NOMO-1 treated with DMSO at 0.1 percent for 48 hours (cell line): ENCODE measurements around the gene RFC1.
"Not testable (repeated sequence)": the region's sequence is repeated elsewhere in the genome, so short reads cannot be mapped to it uniquely, and the experiment has no call there.

Source experiments
- DNase-seq: peaks from one replicate; lab custom pipeline; 2025; ENCODE audit not compliant: unreplicated experiment; lab: John Stamatoyannopoulos, UW

The RFC1 gene, protein sequence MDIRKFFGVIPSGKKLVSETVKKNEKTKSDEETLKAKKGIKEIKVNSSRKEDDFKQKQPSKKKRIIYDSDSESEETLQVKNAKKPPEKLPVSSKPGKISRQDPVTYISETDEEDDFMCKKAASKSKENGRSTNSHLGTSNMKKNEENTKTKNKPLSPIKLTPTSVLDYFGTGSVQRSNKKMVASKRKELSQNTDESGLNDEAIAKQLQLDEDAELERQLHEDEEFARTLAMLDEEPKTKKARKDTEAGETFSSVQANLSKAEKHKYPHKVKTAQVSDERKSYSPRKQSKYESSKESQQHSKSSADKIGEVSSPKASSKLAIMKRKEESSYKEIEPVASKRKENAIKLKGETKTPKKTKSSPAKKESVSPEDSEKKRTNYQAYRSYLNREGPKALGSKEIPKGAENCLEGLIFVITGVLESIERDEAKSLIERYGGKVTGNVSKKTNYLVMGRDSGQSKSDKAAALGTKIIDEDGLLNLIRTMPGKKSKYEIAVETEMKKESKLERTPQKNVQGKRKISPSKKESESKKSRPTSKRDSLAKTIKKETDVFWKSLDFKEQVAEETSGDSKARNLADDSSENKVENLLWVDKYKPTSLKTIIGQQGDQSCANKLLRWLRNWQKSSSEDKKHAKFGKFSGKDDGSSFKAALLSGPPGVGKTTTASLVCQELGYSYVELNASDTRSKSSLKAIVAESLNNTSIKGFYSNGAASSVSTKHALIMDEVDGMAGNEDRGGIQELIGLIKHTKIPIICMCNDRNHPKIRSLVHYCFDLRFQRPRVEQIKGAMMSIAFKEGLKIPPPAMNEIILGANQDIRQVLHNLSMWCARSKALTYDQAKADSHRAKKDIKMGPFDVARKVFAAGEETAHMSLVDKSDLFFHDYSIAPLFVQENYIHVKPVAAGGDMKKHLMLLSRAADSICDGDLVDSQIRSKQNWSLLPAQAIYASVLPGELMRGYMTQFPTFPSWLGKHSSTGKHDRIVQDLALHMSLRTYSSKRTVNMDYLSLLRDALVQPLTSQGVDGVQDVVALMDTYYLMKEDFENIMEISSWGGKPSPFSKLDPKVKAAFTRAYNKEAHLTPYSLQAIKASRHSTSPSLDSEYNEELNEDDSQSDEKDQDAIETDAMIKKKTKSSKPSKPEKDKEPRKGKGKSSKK

DNA sequence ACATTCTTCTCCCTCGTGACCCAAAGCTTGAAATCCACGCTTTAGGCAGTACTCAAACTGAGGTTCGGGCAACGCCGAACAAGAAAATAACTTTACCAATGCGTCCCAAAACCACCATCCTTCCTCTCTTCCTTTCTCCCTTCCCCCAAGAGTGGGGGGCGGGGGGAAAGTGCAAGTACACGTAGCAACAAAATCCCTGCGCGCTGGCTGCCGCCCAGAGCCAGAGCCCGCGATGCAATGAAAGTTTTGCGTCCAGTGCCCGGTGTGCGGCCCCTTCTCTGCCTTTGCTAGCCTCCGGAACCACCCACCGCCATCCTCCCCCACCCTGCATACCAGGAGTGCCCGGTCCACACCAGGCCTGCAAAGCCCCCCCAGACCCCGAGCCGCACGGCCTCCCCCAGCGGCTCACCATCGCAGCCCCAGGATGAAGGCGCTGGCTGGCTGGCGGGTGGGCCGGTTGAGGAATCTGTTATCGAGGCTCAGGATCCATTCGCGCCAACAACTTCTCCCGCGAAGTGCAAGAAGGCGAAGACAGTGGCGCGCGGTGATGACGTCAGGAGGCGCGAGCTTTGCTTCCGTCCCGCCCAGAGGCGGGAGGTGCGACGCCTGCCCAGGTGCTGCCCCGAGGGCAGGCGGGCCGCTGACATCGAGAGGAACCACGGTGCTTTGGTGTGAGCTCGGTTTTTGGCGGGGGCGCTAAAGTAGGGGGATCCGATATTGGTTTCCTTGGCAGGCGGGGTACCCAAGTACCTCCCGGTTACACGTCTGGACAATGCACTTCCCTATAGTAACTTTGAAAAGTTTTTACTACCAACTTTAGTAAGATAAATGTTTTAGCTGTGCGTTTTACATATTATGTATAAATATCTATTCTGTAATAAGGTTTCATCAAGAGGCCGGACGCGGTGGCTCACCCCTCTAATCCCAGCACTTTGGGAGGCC is at the start of gene RFC1:
Gene RFC1, minus strand, starts transcription at position 533 of the 942 bp plus-strand sequence. Its CDS starts 121 bp downstream, at position 412.
- DNase-seq: peak; percentile 83

DNA sequence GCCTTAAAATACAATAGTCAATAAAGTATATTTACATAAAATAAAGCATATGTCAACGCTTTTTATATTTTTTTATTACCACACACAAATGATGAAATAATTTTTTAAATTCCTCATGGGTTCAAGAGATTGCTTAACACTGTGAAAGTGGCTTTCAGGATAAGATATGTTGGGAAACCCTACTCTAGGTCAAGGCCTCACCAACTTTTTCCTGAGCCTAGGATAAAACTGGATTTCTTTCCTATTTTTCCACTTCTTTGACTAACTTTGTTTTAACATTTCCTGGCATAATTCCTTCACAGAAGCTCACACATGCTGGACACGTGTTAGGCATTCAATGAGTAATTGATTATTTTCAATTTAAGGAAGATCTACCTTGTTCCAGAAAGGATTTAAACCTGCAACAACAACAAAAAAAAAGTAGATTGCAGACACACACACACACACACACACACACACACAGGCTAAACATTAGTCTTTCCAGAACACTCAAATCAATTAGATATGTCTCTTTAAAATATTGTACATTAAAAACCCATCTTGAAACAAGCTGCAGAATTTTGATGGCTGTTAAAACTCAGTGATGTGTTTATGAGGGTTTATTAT is 49.6 kb upstream of the RFC1 start:
- no peak for DNase-seq

DNA sequence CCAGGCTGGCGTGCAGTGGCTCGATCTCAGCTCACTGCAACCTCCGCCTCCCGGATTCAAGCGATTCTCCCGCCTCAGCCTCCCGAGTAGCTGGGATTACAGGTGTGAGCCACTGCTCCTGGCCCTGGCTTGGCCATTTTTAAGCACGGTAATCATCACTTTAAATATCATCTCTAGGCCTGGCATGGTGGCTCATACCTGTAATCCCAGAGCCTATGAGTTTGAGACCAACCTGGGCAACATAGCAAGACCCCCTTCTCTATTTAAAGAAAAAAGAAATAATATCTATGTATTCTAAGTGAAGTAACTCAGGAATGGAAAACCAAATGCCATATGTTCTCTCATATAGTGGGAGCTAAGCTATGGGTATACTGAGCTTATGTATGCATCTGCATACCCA is 45.4 kb upstream of the RFC1 start:
- DNase-seq: not testable (repeated sequence)

DNA sequence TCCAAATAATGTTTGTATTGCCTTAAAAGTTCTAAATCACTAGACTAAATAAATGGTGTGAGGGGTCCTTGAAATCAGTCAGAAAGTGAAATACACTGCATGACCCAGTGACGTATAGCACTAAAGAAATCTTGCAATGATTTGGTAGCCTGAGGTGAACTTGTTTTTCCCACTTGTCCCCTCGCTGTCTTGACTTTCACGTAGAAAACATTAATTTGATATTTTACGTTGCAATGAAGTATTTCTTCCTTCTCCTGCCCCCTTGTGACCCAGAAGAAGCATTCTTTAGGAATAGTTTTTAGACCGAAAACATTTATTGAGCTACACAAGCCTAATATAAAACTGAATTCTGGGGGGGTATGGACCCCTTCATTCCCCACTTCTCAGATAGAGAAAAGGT is 44.3 kb upstream of the RFC1 start:
- no peak for DNase-seq

DNA sequence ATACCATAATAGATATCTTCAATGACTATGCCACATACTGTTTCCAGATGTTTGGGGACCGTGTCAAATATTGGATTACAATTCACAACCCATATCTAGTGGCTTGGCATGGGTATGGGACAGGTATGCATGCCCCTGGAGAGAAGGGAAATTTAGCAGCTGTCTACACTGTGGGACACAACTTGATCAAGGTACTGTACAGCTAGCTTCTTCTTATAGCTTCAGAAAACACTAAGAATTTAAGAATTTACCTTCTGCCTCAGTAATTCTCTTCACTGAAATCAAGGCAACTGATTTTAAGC is 41.4 kb upstream of the RFC1 start:
- DNase-seq: no peak

DNA sequence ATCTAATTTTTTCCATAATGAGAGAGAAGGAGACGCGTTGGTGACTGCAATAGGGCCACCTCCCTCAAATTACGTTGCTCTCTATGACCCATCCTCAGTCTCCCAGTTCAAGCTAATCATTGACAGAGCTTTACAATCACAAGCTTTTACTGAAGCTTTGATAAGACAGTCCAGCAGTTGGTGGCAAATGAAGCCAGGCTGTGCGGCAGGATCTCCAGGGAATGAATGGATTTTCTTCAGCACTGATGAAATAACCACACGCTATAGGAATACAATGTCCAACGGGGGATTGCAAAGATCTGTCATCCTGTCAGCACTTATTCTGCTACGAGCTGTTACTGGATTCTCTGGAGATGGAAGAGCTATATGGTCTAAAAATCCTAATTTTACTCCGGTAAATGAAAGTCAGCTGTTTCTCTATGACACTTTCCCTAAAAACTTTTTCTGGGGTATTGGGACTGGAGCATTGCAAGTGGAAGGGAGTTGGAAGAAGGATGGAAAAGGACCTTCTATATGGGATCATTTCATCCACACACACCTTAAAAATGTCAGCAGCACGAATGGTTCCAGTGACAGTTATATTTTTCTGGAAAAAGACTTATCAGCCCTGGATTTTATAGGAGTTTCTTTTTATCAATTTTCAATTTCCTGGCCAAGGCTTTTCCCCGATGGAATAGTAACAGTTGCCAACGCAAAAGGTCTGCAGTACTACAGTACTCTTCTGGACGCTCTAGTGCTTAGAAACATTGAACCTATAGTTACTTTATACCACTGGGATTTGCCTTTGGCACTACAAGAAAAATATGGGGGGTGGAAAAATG is 40.8 kb upstream of the RFC1 start, which contains the start of gene KLB:
Gene KLB, plus strand, starts transcription at position 168 of the 821 bp plus-strand sequence. Its CDS starts 20 bp downstream, at position 188.
- DNase-seq: no peak

DNA sequence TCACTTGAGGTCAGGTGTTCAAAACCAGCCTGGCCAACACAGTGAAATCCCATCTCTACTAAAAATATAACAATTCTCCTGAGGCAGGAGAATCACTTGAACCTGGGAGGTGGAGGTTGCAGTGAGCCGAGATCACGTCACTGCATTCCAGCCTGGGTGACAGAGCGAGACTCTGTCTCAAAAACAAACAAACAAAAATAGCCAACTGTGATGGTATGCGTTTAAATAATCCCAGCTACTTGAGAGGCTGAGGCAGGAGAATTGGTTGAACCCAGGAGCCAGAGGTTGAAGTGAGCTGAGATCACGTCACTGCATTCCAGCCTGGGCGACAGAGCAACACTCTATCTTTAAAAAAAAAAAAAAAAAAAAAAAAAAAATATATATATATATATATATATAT is 35.5 kb upstream of the RFC1 start:
- DNase-seq: not testable (repeated sequence)

DNA sequence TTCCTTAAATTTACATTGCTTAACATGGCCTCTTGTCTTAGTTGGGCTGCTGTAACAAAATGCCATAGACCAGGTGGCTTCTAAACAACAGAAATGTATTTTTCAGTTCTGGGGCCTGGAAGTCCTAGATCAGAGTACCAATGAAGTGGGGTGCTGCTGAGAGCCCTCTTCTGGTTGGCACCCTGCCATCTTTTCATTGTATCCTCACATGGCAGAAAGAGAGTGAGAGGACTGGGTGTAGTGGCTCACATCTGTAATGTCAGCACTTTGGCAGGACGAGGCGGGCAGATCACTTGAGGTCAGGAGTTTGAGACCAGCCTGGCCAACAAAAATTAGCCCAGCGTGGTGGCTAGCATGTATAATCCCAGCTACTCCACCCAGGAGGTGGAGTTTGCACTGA is 28.5 kb upstream of the RFC1 start:
- DNase-seq: no peak

DNA sequence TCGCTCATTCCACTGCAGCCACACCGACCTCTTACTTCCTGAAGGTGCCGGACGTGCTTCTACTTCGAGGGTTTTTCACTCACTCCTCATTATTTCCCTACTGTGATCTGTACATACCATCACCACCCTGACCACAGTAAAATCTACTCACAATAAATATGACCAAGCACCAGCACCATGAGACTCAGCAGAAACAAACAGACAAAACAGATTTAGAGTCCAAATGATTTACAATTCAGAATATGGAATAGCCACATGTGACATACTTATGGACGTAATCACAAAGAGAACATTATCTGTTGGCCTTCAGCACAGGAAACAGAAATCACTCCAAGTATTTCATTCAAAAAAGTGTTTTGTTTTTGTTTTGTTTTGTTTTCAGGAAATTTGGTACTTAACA is 24.4 kb upstream of the RFC1 start:
- no peak for DNase-seq

DNA sequence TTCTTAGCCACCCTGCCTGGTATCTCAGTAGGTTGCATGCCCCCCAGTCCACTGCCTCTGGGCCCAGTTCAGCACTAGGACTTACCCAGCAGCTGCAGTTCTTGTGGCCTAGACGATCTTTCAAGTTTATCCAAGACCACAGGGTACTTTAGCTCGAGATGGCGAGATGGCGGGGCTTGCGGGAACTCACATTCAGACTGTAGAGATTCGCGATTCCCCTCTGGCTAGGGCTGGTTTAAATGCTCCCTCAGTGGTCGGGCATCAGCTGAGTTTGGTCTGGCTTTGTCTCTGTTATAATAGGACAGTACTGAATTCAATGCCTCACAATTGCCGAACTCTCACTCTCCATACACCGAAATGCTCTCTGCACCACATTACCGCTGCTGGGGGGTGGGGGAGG is 18.4 kb upstream of the RFC1 start:
- no peak for DNase-seq

DNA sequence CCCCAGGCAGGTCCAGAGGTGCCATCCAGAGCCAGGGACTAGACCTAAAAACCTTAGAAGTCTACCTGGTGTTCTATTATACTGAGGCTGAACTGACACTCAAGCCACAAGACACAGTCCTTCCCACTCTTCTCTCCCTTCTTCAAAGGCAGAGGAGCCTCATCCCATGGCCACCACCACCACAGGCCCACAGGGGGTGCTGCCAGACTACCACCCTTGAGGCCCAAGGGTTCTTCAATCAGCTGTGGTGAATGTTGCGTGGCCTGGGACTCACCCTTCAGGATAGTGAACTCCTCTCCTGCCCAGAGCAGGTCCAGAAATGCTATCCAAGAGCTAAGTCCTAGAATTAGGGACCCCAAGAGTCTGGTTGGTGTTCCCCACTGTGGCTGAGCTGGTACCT is 17.5 kb upstream of the RFC1 start:
- DNase-seq: no peak

DNA sequence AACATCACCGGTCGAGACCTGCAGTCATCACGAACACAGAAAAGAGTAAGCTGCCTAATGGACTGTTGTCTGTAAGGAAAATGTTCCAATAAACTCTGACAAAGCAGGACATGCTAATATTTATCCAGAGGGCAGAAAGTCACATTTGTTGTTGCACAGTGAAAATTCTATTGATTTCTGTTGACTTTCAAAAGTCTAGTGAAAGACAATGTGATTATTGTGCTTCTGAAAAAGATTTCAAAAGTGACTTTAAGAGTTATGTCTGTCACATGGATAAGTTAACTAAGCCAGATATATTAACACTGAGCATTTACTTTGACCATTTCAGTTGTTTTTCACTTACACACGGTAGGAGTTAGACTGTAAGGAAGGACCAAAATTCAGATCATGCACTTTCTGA is 9.3 kb upstream of the RFC1 start:
- no peak for DNase-seq

DNA sequence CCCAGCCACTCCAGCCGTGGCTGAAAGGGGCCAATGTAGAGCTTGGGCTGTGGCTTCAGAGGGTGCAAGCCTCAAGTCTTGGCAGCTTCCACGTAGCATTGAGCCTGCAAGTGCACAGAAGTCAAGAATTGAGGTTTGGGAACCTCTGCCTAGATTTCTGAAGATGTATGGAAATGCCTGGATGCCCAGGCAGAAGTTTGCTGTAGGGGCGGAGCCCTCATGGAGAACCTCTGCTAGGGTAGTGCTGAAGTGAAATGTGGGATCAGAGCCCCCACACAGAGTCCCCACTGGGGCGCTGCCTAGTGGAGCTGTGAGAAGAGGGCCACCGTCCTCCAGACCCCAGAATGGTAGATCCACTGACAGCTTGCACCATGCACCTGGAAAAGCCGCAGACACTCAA is 5.0 kb upstream of the RFC1 start:
- not testable (repeated sequence) for DNase-seq

DNA sequence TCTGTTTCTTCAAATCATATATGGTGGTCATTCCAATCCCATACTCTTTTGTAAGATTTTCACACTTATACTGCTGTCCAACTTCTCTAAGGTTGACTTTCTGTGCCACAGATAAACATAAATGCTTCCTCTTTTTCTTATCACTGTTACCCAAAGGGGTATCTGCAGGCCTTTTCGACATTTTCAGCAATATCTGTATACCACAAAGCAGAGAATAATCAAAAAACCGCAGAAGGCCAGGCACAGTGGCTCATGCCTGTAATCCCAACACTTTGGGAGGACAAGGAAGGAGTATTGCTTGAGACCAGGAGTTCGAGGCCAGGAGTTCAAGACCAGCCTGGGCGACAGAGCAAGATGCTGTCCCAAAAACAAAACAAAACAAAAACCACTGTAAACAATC is 3.1 kb upstream of the RFC1 start:
- no peak for DNase-seq

DNA sequence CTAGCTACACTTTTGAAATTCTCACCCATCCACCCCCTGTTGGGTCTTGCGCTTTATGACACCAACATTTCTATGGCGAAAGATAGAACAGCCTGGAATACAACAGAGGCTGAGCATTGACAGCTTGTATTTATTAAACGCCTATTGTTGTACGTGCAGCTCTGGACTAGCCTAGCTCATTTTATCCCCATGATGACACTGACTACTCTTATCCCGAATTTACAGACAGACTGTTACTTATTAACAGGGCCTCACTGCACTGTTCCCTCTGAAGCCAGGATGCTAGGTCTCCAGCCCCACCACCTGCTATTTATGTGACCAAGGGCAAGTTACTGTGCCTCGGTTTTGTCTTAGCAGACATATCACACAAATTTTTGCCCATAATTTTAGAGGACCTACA is 1.0 kb upstream of the RFC1 start:
- DNase-seq: no peak

DNA sequence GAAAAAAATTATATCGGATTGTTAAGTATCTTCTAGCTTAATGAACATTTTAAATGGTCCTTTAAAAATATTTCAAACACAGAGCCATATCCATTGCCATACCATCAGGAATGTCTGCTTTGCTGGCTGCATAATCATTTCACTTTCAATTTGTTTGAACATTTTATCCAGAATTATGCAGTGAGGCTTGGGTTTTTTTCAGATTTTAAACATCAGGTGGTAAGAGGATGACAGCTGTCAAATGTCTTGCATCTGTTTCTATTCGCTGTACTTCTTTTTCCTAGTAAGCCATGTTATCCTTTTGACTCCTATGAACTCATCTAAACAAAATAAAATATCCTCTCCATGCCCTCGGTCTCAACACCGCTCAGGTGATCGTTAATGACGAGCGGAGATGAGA is 802 bp downstream of the RFC1 start:
- DNase-seq: no peak

DNA sequence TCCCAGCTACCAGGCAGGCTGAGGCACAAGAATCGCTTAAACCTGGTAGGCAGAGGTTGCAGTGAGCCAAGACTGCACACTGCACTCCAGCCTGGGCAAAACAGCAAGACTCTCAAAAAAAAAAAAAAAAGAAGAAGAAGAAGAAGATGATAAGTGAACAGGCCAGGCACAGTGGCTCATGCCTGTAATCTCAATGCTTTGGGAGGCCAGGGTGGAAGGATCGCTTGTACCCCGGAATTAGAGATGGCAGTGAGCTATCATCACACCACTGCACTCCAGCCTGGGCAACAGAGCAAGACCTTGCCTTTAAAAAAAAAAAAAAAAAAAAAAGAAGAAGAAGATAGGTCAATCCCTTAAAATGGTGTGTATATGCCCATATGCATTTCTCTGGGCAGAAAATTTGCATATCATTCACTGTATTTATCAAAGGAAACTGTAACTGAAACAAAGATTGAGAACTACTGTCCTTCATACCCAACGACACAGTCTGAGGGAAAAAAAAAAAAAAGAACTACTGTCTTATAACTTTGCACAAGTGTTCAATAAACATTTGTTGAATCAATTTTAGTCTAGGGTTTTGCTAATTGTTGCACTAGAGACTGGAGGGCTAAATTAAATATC is 2.3 kb downstream of the RFC1 start:
- no peak for DNase-seq

DNA sequence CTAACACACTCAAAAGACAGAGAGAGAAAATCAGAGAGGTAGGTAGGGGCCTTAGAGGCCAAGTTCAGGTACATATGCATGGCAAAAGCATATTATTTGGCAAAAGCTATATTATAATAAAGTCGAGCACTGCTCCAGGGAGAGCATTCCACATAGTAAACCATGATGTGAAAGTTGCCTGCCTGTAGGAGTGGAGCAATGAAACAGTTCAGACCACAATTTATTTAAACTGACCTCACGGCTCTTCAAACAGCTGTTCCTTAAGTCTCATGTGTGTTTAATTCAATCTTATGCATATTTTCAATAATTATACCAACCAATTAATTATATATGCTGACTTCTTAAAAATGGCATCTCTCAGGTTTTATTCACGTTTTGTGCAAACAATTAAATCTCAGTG is 3.3 kb downstream of the RFC1 start:
- DNase-seq: no peak

DNA sequence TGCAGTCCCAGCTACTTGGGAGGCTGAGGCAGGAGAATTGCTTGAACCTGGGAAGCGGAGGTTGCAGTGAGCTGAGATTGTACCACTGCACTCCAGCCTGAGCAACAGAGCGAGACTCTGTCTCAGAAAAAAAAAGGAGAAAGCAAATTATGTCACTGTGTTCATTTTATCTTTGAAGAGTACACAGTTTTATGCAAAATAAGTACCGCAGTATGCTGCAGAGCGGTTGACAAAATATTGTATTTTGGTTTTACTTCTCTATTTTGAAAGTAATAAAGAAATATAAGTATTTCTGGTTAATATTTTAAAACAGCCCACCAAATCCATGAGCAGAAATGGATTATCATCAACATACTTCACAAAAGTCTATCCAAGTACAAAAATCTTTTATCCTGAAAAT is 5.6 kb downstream of the RFC1 start:
- DNase-seq: not testable (repeated sequence)
